Aorta (tissue), 5 donors: ENCODE measurements around the gene ALLC. TPM values are rescaled to one million over a fixed set of nuclear protein-coding genes. Genes with fewer than 3 reads are reported as not detected.
A peak's percentile ranks its signal among the peaks of the same experiment; 100 is the strongest.

Source experiments
- ATAC-seq: fragments of 200-7000 bp; cut with Tn5 transposase; one replicate; pipeline ENCODE4 v1.9.1; 2022; ENCODE audit warnings: moderate library complexity; ENCODE audit not compliant: low FRiP score
- DNase-seq, 2 donors: peaks; one replicate each; pipeline ENCODE4 v3.0.0-alpha.2; 2020
- H3K27ac ChIP-seq, 2 donors: one replicate each; pipeline ENCODE4 v1.5.1; 2013; ENCODE audit warnings: low read length in 2 of 2, mild to moderate bottlenecking in 2 of 2, moderate library complexity in 2 of 2, control low read depth in 1 of 2, inconsistent platforms in 1 of 2, low read depth in 1 of 2
- H3K27me3 ChIP-seq, 2 donors: one replicate each; pipeline ENCODE4 v1.6.1; 2013; ENCODE audit warnings: control low read depth in 1 of 2, low read length in 1 of 2, mild to moderate bottlenecking in 1 of 2, moderate library complexity in 1 of 2; ENCODE audit not compliant: insufficient read depth in 2 of 2, control insufficient read depth in 1 of 2
- H3K36me3 ChIP-seq, 2 donors: one replicate each; pipeline ENCODE4 v1.6.1; 2013; ENCODE audit warnings: control low read depth in 1 of 2, low read length in 1 of 2, mild to moderate bottlenecking in 1 of 2; ENCODE audit not compliant: insufficient read depth in 2 of 2, control insufficient read depth in 1 of 2
- H3K4me1 ChIP-seq, 2 donors: one replicate each; pipeline ENCODE4 v1.6.1; 2013; ENCODE audit warnings: low read length in 2 of 2, control low read depth in 1 of 2, mild to moderate bottlenecking in 1 of 2, moderate library complexity in 1 of 2; ENCODE audit not compliant: insufficient read depth in 2 of 2, control insufficient read depth in 1 of 2
- H3K4me3 ChIP-seq, 2 donors: one replicate each; pipeline ENCODE4 v1.5.1; 2013; ENCODE audit warnings: low read length in 2 of 2, control low read depth in 1 of 2, mild to moderate bottlenecking in 1 of 2
- H3K9me3 ChIP-seq: one replicate; pipeline ENCODE4 v1.6.1; 2013; ENCODE audit warnings: mild to moderate bottlenecking, low read length; ENCODE audit not compliant: control insufficient read depth
- WGBS, 2 donors: extraction: QIAGEN DNeasy Blood & Tissue Kit; methylation state at CpG; one replicate each; pipeline ENCODE4 v1.1.7; 2013; 5-methylcytosine and 5-hydroxymethylcytosine counted together
- intact Hi-C, 2 donors: fragments of 100-400 bp; cut with DNase I; formaldehyde crosslinking; loops; one replicate each; pipeline versions ENCODE4 v1.14.2 to v1.15.0; 2022
- polyA plus RNA-seq, 2 donors: library from polyadenylated mRNA; stranded (reverse); fragments of 200-250 nt; gene quantifications; one replicate each; pipeline ENCODE4 v1.2.3, GENCODE V29; 2013
- total RNA-seq, 2 donors: library from RNA; stranded (reverse); fragmentation: NEBNext Ultra II Directional; extraction: Animal tissue kit (Norgen Biotek cat#: 25700); gene quantifications; one replicate each; pipeline ENCODE4 v1.2.1, GENCODE V29; 2021
- donor health status: healthy with polysubstance abuse.
- donor health status: Bipolar disorder and iron deficiency.
- donor health status: DM: no; HTN: no; CAD: no.
- donor health status: DM: no; HTN: no; CAD: no.
- donor health status: DM: yes; HTN: yes; CAD: no.

ALLC gene
- total and polyA plus RNA-seq, 4 donors, result 1.4 to 5.3 TPM; not detected in 2

DNA sequence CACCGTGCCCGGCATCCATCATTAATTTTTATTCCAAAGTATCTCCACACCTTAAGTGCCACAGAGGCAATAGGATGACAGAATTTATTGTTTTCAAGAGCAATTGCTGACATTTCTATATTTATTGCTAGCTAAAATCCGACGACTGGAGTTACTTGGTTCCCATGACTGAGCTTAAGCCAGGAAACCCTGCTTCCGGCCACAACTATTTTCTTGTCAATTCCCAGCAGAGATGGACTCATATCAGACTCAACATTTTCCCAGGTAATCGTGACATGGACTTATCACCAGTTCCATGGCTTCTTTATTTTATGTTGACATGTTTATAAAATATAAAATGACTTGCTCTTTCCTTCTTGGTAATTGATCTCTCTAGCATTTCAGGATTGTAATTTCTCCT is 24.8 kb downstream of the ALLC start:
- no peaks in the 10 kb centered on the region for H3K4me1 ChIP-seq
- intact Hi-C loops, result no loop called here
- ATAC-seq (no peak), DNase-seq (no peak)
- H3K9me3 ChIP-seq, result no peaks in the 10 kb centered on the region
- whole genome bisulfite sequencing, 2 donors, result 60 to 66% methylated on average over 6 of the region's 6 CpGs
- no peak overlapping the region for H3K4me3 ChIP-seq
- H3K36me3 ChIP-seq, result no peaks in the 10 kb centered on the region
- H3K27me3 ChIP-seq, result no peaks in the 10 kb centered on the region
- no peak overlapping the region for H3K27ac ChIP-seq

DNA sequence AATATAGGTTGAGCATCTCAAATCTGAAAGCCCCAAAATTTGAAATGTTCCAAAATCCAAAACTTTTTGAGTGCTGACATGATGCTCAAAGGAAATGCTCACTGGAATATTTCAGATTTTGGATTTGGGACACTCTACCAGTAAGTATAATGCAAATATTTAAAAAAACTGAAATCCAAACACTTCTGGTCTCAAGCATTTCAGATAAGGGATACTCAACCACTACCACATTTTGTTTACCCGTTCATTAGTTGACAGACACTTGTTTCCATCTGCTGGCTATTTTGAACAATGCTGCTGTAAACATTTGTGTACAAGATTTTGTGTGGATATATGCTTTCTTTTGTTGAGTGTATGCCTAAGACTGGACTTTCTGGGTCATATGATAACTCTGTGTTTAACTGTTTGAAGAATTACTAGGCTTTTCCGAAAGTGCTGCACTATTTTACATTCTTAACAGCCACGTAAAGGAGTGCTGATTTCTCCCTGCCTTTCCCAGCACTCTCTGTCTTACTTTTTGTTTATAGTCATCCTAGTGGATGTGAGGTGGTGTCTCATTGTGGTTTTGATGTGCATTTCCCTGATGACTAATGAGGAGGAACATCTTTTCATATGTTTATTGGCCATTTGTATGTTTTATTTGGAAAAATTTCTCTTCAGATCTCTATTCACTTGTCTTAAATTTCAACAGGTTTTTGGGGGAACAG is 25.9 kb downstream of the ALLC start:
- H3K27me3 ChIP-seq, result no peaks in the 10 kb centered on the region
- H3K27ac ChIP-seq, result no peak overlapping the region
- H3K4me1 ChIP-seq, result no peaks in the 10 kb centered on the region
- ATAC-seq, result no peak
- H3K9me3 ChIP-seq, result no peaks in the 10 kb centered on the region
- H3K4me3 ChIP-seq, result no peak overlapping the region
- intact Hi-C loops, result no loop called here
- 40 to 44% methylated on average over 3 of the region's 3 CpGs for WGBS, 2 donors
- H3K36me3 ChIP-seq, result no peaks in the 10 kb centered on the region
- DNase-seq, result no peak

GRCh38 chr2:3689998-3690748 is 32.2 kb downstream of the ALLC start:
- ATAC-seq (no peak), DNase-seq (no peak)
- Histone ChIP-seq H3K27me3 (no peaks in the 10 kb centered on the region), H3K9me3 (no peaks in the 10 kb centered on the region), H3K4me1 (no peaks in the 10 kb centered on the region), H3K36me3 (no peaks in the 10 kb centered on the region), H3K4me3 (no peak overlapping the region), H3K27ac (no peak overlapping the region)
- intact Hi-C loops, result no loop called here

GRCh38 chr2:3692375-3692774 is 34.4 kb downstream of the ALLC start:
- no peak for DNase-seq
- Histone ChIP-seq H3K4me1 (no peaks in the 10 kb centered on the region), H3K27ac (no peak overlapping the region), H3K36me3 (no peaks in the 10 kb centered on the region), H3K4me3 (no peak overlapping the region), H3K9me3 (no peaks in the 10 kb centered on the region), H3K27me3 (no peaks in the 10 kb centered on the region)
- no peak for ATAC-seq
- intact Hi-C loops, result no loop called here

DNA sequence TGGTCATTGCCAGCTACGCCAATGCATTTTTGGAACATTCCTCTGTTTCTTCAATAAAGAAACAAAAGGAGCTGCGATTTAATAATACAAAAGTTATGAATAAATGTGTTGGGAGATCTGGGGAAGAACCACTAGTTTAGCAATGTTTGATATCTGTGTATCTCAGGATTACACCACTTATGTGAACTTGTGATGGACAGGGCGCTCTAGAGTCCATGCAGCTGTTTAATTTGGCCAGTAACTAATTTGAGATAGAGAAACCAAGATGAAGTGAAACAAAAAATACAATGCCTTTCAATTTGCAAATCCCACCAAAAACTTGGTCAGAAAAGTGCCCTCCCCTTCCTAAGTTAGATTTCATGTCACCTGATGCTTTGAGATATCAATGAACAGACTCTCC is 38.5 kb downstream of the ALLC start:
- no peak for ATAC-seq
- H3K4me1 ChIP-seq, result no peaks in the 10 kb centered on the region
- no peaks in the 10 kb centered on the region for H3K27me3 ChIP-seq
- no peaks in the 10 kb centered on the region for H3K9me3 ChIP-seq
- H3K36me3 ChIP-seq, result no peaks in the 10 kb centered on the region
- WGBS, 2 donors, result 13 to 22% methylated on average over 3 of the region's 3 CpGs
- intact Hi-C loops, result no loop called here
- no peak overlapping the region for H3K4me3 ChIP-seq
- DNase-seq, result no peak
- no peak overlapping the region for H3K27ac ChIP-seq

- H3K9me3 ChIP-seq, result no peaks in the 10 kb centered on the region
- ATAC-seq (no peak), DNase-seq (no peak)
- H3K4me3 ChIP-seq, result no peak overlapping the region
- 91% methylated on average over 5 of the region's 5 CpGs for WGBS, 2 donors
- no peaks in the 10 kb centered on the region for H3K4me1 ChIP-seq
- no peak overlapping the region for H3K27ac ChIP-seq
- intact Hi-C loops, result no loop called here
- no peaks in the 10 kb centered on the region for H3K27me3 ChIP-seq
- no peaks in the 10 kb centered on the region for H3K36me3 ChIP-seq
These were observed 43.1 kb downstream of the ALLC start for GRCh38 chr2:3701071-3701470.

DNA sequence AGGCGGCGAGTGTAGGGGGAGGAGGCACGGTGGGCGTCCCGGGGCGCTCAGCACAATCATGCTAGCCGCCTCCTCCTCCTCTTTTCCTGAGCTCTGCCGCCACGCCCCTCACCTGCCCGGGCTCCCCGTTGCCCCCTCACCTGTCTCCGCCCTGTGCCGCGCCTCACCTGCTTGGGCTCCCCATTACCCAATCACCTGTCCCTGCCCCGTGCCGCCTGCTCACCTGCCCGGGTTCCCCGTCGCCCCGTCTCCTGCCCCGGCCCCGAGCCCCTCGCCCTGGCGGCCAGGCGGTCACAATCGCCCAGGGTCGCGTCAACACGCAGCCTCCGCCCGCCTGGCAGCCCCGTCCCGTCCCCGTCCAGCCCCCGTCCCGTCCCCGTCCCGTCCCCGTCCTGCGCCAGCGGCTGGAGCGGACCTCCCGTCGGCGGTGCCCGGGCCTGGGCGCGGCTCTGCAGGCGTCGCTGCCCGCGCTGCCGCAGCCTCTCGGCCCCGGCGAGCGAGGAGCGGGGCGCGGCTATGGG is 45.3 kb downstream of the ALLC start, which contains the start of gene DCDC2C:
DCDC2C (plus strand) TSS at position 340 of the 521 bp plus-strand sequence; CDS start at position 517, 177 bp downstream.
- no peaks in the 10 kb centered on the region for H3K36me3 ChIP-seq
- no peaks in the 10 kb centered on the region for H3K27me3 ChIP-seq
- 12 to 19% methylated on average over 28 to 60 of the region's 60 CpGs for WGBS, 2 donors

DNA sequence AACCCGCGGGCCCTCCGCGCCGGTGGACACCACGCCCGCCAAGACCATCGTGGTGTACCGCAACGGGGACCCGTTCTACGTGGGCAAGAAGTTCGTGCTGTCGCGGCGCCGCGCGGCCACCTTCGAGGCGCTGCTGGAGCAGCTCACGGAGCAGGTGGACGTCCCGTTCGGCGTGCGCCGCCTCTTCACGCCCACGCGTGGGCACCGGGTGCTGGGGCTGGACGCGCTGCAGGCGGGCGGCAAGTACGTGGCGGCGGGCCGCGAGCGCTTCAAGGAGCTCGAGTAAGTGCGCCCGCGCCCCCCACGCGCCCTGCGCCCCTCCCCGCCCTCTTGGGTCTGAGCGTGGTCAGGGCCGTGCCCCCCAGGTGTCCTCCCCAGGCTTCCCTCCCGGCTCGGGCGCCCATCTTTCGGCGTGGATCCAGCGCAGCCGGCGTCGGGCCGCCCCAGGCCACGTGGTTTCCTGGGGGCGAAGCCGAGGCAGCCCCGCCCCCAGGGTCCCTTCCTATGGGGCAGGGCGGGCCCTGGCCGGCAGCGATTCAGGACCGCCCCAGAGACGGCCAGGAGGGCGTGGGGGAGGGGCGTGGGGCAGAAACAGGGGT is 45.9 kb downstream of the ALLC start:
- intact Hi-C loops, result no loop called here
- peak overlapping the region in 1 of 2 donors; percentile 8 for H3K4me3 ChIP-seq
- 13 to 22% methylated on average over 49 to 73 of the region's 73 CpGs for whole genome bisulfite sequencing, 2 donors
- ATAC-seq (no peak), DNase-seq (peak in 1 of 2 donors; percentile 76)
- H3K4me1 ChIP-seq, result no peaks in the 10 kb centered on the region
- H3K27me3 ChIP-seq, result no peaks in the 10 kb centered on the region
- H3K27ac ChIP-seq, result no peak overlapping the region
- H3K9me3 ChIP-seq, result no peaks in the 10 kb centered on the region
- no peaks in the 10 kb centered on the region for H3K36me3 ChIP-seq

More for the DNA sequence above, 45.3 kb downstream of the ALLC start, which contains the start of gene DCDC2C:
- no peaks in the 10 kb centered on the region for H3K4me1 ChIP-seq
- no peaks in the 10 kb centered on the region for H3K9me3 ChIP-seq
- no peak within 1 kb of the TSS for H3K27ac ChIP-seq
- peak within 1 kb of the TSS in 1 of 2 donors; percentile 8 for H3K4me3 ChIP-seq
- intact Hi-C loops, result no loop called here
- no peak for ATAC-seq
- DNase-seq, result peak in 1 of 2 donors; percentile 70
